Measurements from ENCODE around the gene MRFAP1L1.

GRCh38 chr4:6681191-6681590 lies 28.5 kb downstream of the MRFAP1L1 start:
- TF ChIP-seq CTCF (IDR thresholded peaks at IDR 0.05; ENCODE audit: low read depth, low read length, missing input control) = peak; percentile 19
- TF ChIP-seq ATF3 (IDR thresholded peaks at IDR 0.05) = no peak
- TF ChIP-seq YY1 (IDR thresholded peaks at IDR 0.05) = no peak
- no peak for TF ChIP-seq REST (IDR thresholded peaks at IDR 0.05)
- no peak for TF ChIP-seq RXRA (IDR thresholded peaks at IDR 0.05)
- TF ChIP-seq ZBTB33 (IDR thresholded peaks at IDR 0.05) = no peak
- no peak for TF ChIP-seq TAF1 (conservative IDR thresholded peaks at IDR 0.05)
- no peak for TF ChIP-seq MAX (IDR thresholded peaks at IDR 0.05)
- no peak for TF ChIP-seq HNF4A (conservative IDR thresholded peaks at IDR 0.05)
- no peak for TF ChIP-seq EGR1 (IDR thresholded peaks at IDR 0.05; ENCODE audit: low read depth in 2 of 2)
- no peak for TF ChIP-seq SP1 (IDR thresholded peaks at IDR 0.05)
- TF ChIP-seq RAD21 (IDR thresholded peaks at IDR 0.05) = peak in 1 of 2 donors; percentile 23
- no peak for TF ChIP-seq JUND (IDR thresholded peaks at IDR 0.05)
